C4-2B (cell line): Measurements from ENCODE around the gene HAND2.

Source experiments
- CTCF ChIP-seq: fragments of 450-650 bp; conservative IDR thresholded peaks from 2 replicates; pipeline ENCODE4 v1.5.1; 2017; ENCODE audit warnings: mild to moderate bottlenecking
- ZFX ChIP-seq: fragments of 450-650 bp; IDR thresholded peaks from 2 replicates; pipeline ENCODE4 v1.6.1; 2017

GRCh38 chr4:173536808-173537429 lies 6.9 kb upstream of the HAND2 start:
- TF ChIP-seq CTCF, result peak; percentile 52
- no peak for TF ChIP-seq ZFX
